CD4-positive, alpha-beta memory T cell (primary cell): ENCODE results near the gene IL20RB. TPM values are rescaled to one million over a fixed set of nuclear protein-coding genes. Genes with fewer than 3 reads are reported as not detected.

ENCODE experiments used
- CTCF ChIA-PET: fragments of 350-600 bp; sonication (Branson Sonifier 250); formaldehyde crosslinking; loops from one replicate; lab custom pipeline; 2021; ENCODE audit warnings: inconsistent platforms; ENCODE audit not compliant: partially characterized antibody; lab: Charles Lee
- POLR2A ChIA-PET: fragments of 350-600 bp; sonication (Branson Sonifier 250); formaldehyde crosslinking; loops from one replicate; lab custom pipeline; 2021; ENCODE audit not compliant: partially characterized antibody; lab: Charles Lee
- DNase-seq, 5 donors: peaks; one replicate each; pipeline versions ENCODE4 v3.0.0 to v3.0.0-alpha.2; 2020 to 2022; ENCODE audit warnings: mixed read lengths in 1 of 5
- H3K27ac ChIP-seq: one replicate; pipeline ENCODE4 v1.7.0; 2013; ENCODE audit warnings: low read depth, low read length
- H3K27me3 ChIP-seq: 2 replicates; pipeline ENCODE4 v1.7.0; 2013; ENCODE audit warnings: mild to moderate bottlenecking, low read length, moderate library complexity; ENCODE audit not compliant: insufficient read depth
- H3K36me3 ChIP-seq: 2 replicates; pipeline ENCODE4 v1.7.0; 2013; ENCODE audit warnings: mild to moderate bottlenecking, low read length, moderate library complexity; ENCODE audit not compliant: insufficient read depth
- H3K4me1 ChIP-seq: 2 replicates; pipeline ENCODE4 v1.7.0; 2013; ENCODE audit warnings: mild to moderate bottlenecking, low read length, moderate library complexity; ENCODE audit not compliant: insufficient read depth
- H3K4me3 ChIP-seq, 2 donors: one replicate each; pipeline ENCODE4 v1.7.0; 2013; ENCODE audit warnings: low read length in 2 of 2, mild to moderate bottlenecking in 1 of 2
- H3K9me3 ChIP-seq, 2 donors: one replicate each; pipeline ENCODE4 v1.7.0; 2013; ENCODE audit warnings: low read length in 2 of 2, control low read depth in 1 of 2; ENCODE audit not compliant: control insufficient read depth in 1 of 2
- H3K27ac Mint-ChIP-seq, 7 donors: one replicate each; pipeline ENCODE4 v1.8.0; 2020 to 2021; ENCODE audit warnings: mixed read lengths in 7 of 7, mild to moderate bottlenecking in 6 of 7, inconsistent platforms in 3 of 7, moderate library complexity in 3 of 7
- H3K27me3 Mint-ChIP-seq, 2 donors: one replicate each; pipeline ENCODE4 v1.8.0; 2020 to 2021; ENCODE audit warnings: mixed read lengths in 2 of 2
- H3K36me3 Mint-ChIP-seq, 2 donors: one replicate each; pipeline ENCODE4 v1.8.0; 2020 to 2021; ENCODE audit warnings: mixed read lengths in 2 of 2, inconsistent platforms in 1 of 2, mild to moderate bottlenecking in 1 of 2
- H3K4me1 Mint-ChIP-seq, 4 donors: one replicate each; pipeline ENCODE4 v1.8.0; 2020 to 2021; ENCODE audit warnings: mixed read lengths in 4 of 4, mild to moderate bottlenecking in 1 of 4
- H3K4me3 Mint-ChIP-seq, 8 donors: one replicate each; pipeline ENCODE4 v1.8.0; 2020 to 2021; ENCODE audit warnings: mixed read lengths in 8 of 8, mild to moderate bottlenecking in 7 of 8, moderate library complexity in 6 of 8, inconsistent platforms in 3 of 8
- H3K9me3 Mint-ChIP-seq, 8 donors: one replicate each; pipeline ENCODE4 v1.8.0; 2020 to 2021; ENCODE audit warnings: mixed read lengths in 8 of 8, mild to moderate bottlenecking in 5 of 8, inconsistent platforms in 3 of 8, moderate library complexity in 1 of 8
- intact Hi-C: fragments of 100-400 bp; cut with micrococcal nuclease; formaldehyde crosslinking; loops from one replicate; pipeline ENCODE4 v1.15.1; 2023
- polyA plus RNA-seq, 2 donors: library from polyadenylated mRNA; unstranded; fragments of 300-500 nt; fragmentation: Illumina TruSeq; gene quantifications; one replicate each; pipeline ENCODE4 v1.2.3, GENCODE V29; 2021
- total RNA-seq, 2 experiments: library from RNA; stranded (reverse); gene quantifications; one replicate each; pipeline ENCODE4 v1.2.3, GENCODE V29; 2021

The IL20RB gene
- total and polyA plus RNA-seq, 4 experiments from 2014 or later, result 1.4 to 2.7 (median 1.5) TPM; not detected in 1

GRCh38 chr3:137041251-137041650 lies 83.5 kb downstream of the IL20RB start:
- Mint-ChIP-seq H3K4me1 (no peaks in the 10 kb centered on the region), H3K27me3 (peaks cover 2 to 15% of the 10 kb centered on the region in 2 donors), H3K9me3 (peaks cover 0 to 1% (median 0%) of the 10 kb centered on the region in 8 donors), H3K27ac (no peak overlapping the region), H3K4me3 (no peak overlapping the region), H3K36me3 (no peaks in the 10 kb centered on the region)
- Histone ChIP-seq H3K27ac (no peak overlapping the region), H3K4me3 (no peak overlapping the region), H3K9me3 (no peaks in the 10 kb centered on the region), H3K27me3 (no peaks in the 10 kb centered on the region), H3K4me1 (no peaks in the 10 kb centered on the region), H3K36me3 (no peaks in the 10 kb centered on the region)
- ChIA-PET CTCF (interaction anchor here (3.6 kb wide), 1 partner anchor 9 kb away, joined by 31 read pairs; no protein-coding TSS in a partner anchor), POLR2A (no interaction called here)
- no peak for DNase-seq
- intact Hi-C loops, result no loop called here

DNA sequence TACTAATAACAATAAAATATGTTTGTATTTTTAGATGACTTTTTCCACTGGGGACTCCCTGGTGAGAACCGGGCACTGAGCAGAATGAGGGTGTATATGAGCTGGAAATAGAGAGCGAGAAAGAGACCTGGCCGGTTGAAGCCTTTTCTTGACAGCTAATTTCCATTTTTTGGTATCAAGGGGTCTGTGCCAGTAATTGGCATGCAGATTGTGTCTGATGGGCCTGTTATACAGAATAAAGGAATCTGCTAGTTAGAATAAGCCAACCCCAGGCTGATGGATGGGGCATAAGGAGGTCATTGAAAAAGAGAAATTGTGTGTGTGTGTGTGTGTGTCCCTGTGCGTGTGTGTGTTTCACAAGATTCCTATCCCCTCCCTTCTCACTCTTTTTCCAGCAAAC lies 83.9 kb downstream of the IL20RB start:
- Histone ChIP-seq H3K9me3 (no peaks in the 10 kb centered on the region), H3K4me1 (no peaks in the 10 kb centered on the region), H3K36me3 (no peaks in the 10 kb centered on the region), H3K27ac (no peak overlapping the region), H3K27me3 (no peaks in the 10 kb centered on the region), H3K4me3 (no peak overlapping the region)
- Mint-ChIP-seq H3K9me3 (peaks cover 0 to 1% (median 0%) of the 10 kb centered on the region in 8 donors), H3K27me3 (peaks cover 3 to 15% of the 10 kb centered on the region in 2 donors), H3K36me3 (no peaks in the 10 kb centered on the region), H3K27ac (no peak overlapping the region), H3K4me1 (no peaks in the 10 kb centered on the region), H3K4me3 (no peak overlapping the region)
- CTCF ChIA-PET, result interaction anchor here (3.6 kb wide), 1 partner anchor 9 kb away, joined by 31 read pairs; no protein-coding TSS in a partner anchor
- intact Hi-C loops, result no loop called here
- POLR2A ChIA-PET, result no interaction called here
- no peak for DNase-seq

GRCh38 chr3:137046747-137047146 lies 89.0 kb downstream of the IL20RB start:
- ChIA-PET POLR2A (no interaction called here), CTCF (no interaction called here)
- no peak overlapping the region for H3K4me3 ChIP-seq
- no peaks in the 10 kb centered on the region for H3K9me3 ChIP-seq
- no peaks in the 10 kb centered on the region for H3K27me3 ChIP-seq
- no peaks in the 10 kb centered on the region for H3K36me3 ChIP-seq
- DNase-seq, result no peak
- H3K4me1 Mint-ChIP-seq, result no peaks in the 10 kb centered on the region
- H3K4me3 Mint-ChIP-seq, result no peak overlapping the region
- peaks cover 0 to 1% (median 0%) of the 10 kb centered on the region in 8 donors for H3K9me3 Mint-ChIP-seq
- H3K27me3 Mint-ChIP-seq, result peaks cover 9 to 16% of the 10 kb centered on the region in 2 donors
- no peak overlapping the region for H3K27ac ChIP-seq
- no peak overlapping the region for H3K27ac Mint-ChIP-seq
- no peaks in the 10 kb centered on the region for H3K4me1 ChIP-seq
- H3K36me3 Mint-ChIP-seq, result no peaks in the 10 kb centered on the region
- intact Hi-C loops, result no loop called here

- Mint-ChIP-seq H3K4me3 (no peak overlapping the region), H3K27me3 (peaks cover 10 to 16% of the 10 kb centered on the region in 2 donors), H3K27ac (no peak overlapping the region), H3K9me3 (peaks cover 0 to 1% (median 0%) of the 10 kb centered on the region in 8 donors), H3K4me1 (no peaks in the 10 kb centered on the region), H3K36me3 (no peaks in the 10 kb centered on the region)
- intact Hi-C loops, result no loop called here
- Histone ChIP-seq H3K4me1 (no peaks in the 10 kb centered on the region), H3K27me3 (no peaks in the 10 kb centered on the region), H3K9me3 (no peaks in the 10 kb centered on the region), H3K36me3 (no peaks in the 10 kb centered on the region), H3K4me3 (no peak overlapping the region), H3K27ac (no peak overlapping the region)
- POLR2A ChIA-PET, result no interaction called here
- CTCF ChIA-PET, result no interaction called here
- no peak for DNase-seq
These were observed 89.5 kb downstream of the IL20RB start for GRCh38 chr3:137047240-137047639.

- no peaks in the 10 kb centered on the region for H3K36me3 ChIP-seq
- no peak overlapping the region for H3K27ac ChIP-seq
- H3K4me3 ChIP-seq, result no peak overlapping the region
- Mint-ChIP-seq H3K27ac (no peak overlapping the region), H3K9me3 (no peaks in the 10 kb centered on the region), H3K4me3 (peak overlapping the region in 1 of 8 donors; percentile 42), H3K36me3 (no peaks in the 10 kb centered on the region), H3K4me1 (no peaks in the 10 kb centered on the region), H3K27me3 (peaks cover 2 to 10% of the 10 kb centered on the region in 2 donors)
- no peaks in the 10 kb centered on the region for H3K4me1 ChIP-seq
- no peaks in the 10 kb centered on the region for H3K27me3 ChIP-seq
- no peak for DNase-seq
- intact Hi-C loops, result no loop called here
- no peaks in the 10 kb centered on the region for H3K9me3 ChIP-seq
- POLR2A ChIA-PET, result no interaction called here
- CTCF ChIA-PET, result no interaction called here
These were observed 92.5 kb downstream of the IL20RB start for GRCh38 chr3:137050281-137050680.

DNA sequence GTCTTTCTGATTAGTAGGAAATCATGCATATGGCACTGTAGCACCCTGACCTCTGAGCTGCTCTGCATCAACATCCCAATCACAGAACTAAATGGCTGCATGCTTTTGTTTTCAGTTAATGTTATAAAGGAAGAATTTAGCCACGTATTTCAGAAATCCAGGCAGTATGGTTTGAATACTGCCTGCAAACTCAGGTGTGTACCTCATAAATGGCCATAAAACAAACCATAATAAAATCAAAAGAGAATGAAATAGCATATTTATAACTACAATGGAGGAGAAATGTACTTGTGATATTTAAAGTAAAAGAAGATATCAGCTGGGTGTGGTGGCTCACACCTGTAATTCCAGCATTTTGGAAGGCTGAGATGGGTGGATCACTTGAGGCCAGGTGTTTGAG lies 94.5 kb downstream of the IL20RB start:
- Histone ChIP-seq H3K4me3 (no peak overlapping the region), H3K27ac (no peak overlapping the region), H3K4me1 (no peaks in the 10 kb centered on the region), H3K27me3 (no peaks in the 10 kb centered on the region), H3K9me3 (no peaks in the 10 kb centered on the region), H3K36me3 (no peaks in the 10 kb centered on the region)
- H3K27ac Mint-ChIP-seq, result no peak overlapping the region
- DNase-seq, result no peak
- H3K27me3 Mint-ChIP-seq, result peaks cover 3 to 6% of the 10 kb centered on the region in 2 donors
- H3K9me3 Mint-ChIP-seq, result no peaks in the 10 kb centered on the region
- ChIA-PET POLR2A (no interaction called here), CTCF (interaction anchor here (2.3 kb wide), 1 partner anchor 20 kb away, joined by 6 read pairs; no protein-coding TSS in a partner anchor)
- no peaks in the 10 kb centered on the region for H3K4me1 Mint-ChIP-seq
- intact Hi-C loops, result no loop called here
- H3K4me3 Mint-ChIP-seq, result no peak overlapping the region
- no peaks in the 10 kb centered on the region for H3K36me3 Mint-ChIP-seq
